Retina (tissue), 1 donor: ENCODE results near the gene SLC35E3.
"Not testable (repeated sequence)": the region's sequence is repeated elsewhere in the genome, so short reads cannot be mapped to it uniquely, and the experiment has no call there.

Experiments
- DNase-seq: peaks from one replicate; pipeline ENCODE4 v3.0.0-alpha.2; 2016

Gene SLC35E3

DNA sequence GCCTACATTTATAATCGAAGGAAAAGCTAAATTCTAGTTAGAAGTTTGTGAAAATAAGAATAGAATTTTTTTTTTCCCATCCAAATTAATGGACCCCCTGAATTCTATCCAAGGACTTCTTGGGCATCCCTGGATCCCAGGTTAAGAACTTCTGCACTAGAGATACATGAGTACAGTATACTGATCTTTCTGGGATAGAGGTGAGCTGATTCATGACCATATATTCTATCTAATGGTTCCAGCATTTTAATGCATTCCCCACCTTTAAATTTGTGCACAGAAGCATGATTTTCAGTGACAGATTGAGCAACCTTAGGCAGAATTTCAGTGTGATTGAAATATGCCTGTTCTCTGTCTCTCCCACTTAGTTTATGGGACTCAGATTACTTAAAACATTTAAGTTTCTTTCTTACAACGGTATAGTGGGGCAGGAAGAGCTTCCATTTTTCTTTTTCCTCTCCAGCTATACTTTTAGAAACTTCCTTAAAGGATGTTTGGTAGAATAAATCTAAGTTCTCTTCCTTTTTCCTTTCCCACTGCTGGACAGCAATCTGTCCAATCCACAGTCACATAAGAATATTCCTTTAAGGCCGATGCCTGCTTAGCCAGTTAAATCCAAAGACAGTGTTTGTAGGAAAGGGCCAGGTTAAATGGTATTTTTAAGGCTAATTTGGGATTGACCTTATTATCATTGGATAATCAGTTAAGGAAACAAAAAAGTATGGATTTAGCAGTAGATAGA lies 68.7 kb downstream of the SLC35E3 start:
- no peak for DNase-seq

DNA sequence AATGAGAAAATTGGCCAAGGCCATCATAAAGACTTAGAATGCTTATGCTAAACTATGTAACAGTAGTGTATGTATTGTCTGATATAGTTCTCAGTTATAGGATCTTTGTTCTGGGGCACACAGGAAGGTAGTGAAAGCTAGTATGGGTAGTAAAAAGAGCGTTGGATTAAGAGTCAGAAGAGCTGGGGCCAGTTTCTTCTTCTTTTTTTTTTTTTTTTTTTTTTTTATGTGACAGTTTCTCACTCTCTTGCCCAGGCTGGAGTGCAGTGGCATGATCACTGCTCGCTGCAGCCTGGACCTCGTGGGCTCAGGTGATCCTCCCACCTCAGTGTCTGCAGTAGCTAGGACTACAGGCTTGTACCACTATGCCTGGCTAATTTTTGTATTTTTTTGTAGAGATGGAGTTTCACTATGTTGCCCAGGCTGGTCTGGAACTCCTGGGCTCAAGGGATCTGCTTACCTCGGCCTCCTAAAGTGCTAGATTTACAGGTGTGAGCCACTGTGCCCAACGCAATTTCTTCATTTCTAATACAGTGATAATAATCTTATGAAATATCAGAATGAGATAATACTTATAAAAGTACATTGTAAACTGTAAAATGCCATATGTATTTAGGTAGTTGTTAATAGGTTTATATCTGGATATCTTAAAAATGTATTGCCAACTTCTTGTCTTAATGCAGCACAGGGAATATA lies 69.4 kb downstream of the SLC35E3 start:
- DNase-seq = no peak

DNA sequence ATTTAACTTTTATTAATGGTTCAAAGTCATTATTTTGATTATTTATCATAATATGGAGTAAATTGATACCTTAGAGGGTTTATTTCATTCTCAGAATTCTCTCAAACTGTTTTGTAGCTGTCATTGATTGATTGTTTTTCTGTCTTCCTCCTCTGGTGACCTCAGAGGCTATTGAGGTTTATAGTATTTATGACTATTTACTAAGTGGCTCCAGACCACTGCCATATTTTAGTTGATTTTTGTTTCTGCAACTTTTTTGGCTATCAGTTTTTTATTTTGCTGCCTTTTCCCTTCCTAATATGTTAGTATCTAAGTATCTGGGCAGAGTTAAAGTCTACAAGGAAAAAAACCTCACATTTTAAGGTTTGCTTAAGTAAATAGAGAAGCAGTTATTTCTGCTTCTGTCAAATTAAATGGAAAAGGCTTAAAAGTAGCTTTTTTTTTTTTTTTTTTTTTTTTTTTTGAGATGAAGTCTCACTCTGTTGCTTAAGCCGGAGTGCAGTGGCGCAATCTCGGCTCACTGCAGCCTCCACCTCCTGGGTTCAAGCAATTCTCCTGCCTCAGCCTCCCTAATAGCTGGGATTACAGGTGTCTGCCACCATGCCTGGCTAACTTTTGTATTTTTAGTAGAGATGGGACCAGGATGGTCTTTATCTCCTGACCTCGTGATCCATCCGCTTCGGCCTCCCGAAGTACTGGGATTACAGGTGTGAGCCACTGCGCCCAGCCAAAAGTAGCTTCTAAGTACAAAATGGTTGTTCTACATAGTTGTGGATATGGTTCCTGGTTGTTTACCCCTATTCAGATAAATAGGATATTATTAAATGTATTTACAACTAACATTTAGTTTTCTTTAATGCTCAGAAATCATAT lies 70.2 kb downstream of the SLC35E3 start:
- DNase-seq = no peak

GRCh38 chr12:68819481-68819880 lies 73.5 kb downstream of the SLC35E3 start:
- DNase-seq = not testable (repeated sequence)

DNA sequence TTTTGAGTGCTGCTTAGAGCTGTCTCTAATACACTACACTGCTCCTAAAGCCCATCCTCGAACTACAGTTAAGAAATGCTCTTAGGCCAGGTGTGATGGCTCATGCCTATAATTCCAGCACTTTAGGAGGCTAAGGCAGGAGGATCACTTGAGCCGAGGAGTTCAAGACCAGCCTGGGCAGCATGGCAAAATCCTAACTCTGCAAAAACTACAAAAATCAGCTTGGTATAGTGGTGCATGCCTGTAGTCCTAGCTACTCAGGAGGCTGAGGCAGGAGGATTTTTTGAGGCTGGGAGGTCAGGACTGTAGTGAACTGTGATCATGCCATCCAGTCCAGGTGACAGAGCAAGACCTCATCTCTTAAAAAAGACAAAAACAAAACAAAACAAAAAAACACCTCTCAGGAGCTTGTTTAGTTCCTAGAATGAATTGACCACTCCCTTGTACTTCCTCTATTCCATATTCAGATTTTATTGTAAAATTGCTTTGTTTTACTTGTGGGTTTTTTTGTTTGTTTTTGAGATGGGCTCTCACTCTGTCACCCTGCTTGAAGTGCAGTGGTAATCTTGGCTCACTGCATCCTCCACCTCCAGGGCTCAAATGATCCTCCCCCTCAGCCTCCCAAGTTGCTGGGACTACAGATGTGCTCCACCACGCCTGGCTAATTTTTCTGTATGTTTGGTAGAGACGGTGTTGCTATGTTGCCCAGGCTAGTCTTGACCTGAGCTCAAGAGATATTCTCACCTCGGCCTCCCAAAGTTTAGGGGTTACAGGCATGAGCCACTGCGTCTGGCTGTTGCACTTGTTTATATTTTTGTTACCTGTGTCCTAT lies 75.6 kb downstream of the SLC35E3 start:
- DNase-seq = no peak

GRCh38 chr12:68823696-68824095 lies 77.7 kb downstream of the SLC35E3 start:
- DNase-seq = no peak

- no peak for DNase-seq
These were observed 78.2 kb downstream of the SLC35E3 start for GRCh38 chr12:68824131-68824530.

DNA sequence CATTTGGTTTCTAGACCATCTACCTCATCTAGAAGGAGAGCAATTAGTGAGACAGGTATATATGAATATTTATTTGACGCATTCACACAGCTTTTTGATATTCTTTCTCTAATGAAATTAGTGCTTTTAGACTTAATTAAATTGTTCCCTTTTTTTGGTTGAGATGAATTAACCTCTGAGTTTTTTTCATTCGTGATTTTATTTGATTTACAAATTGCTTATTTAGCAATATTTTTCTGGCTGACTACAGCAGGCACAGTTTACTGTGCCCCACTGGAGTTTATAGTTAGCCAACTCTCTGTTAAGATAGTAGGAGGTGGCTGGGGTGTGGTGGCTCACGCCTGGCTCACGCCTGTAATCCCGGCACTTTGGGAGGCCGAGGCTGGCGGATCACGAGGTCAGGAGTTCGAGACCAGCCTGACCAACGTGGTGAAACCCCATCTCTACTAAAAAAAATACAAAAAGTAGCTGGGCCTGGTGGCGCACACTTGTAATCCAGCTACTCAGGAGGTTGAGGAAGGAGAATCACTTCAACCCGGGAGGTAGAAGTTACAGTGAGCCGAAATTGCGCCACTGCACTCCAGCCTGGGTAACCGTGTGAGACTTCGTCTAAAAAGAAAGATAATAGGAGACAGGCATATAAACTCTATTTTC lies 78.7 kb downstream of the SLC35E3 start:
- DNase-seq = no peak

DNA sequence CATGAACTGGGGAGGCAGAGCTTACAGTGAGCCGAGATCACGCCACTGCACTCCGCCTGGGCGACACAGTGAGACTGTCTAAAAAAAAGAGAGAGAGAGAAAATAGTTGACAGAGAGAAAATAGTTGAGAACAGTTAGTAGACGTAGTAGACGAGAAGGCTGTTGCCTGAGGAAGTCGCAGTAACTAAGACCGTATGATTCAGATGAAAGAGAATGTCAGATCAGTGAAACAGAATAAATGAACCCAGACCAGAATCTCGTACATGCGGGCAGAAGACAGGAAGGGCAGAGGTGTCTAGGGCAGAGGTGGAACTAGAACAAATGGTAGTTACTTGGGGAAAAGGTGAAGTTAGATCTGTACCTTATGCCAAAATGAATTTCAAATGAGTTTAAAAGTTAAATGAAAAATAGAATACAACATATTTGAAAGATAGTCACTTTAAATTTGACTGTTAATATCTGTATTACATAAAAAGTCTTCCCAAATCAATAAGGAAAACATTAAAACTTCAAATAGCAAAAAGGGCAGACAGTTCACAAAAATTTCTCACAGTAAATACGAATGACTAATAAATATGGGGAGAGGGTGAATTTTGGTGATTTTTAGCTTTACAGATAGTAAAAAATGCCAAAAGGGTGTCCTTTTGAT lies 79.7 kb downstream of the SLC35E3 start:
- no peak for DNase-seq

GRCh38 chr12:68827895-68828671 lies 82.1 kb downstream of the SLC35E3 start:
- no peak for DNase-seq

- no peak for DNase-seq
These were observed 82.7 kb downstream of the SLC35E3 start for GRCh38 chr12:68828672-68829068.
